Esophagus squamous epithelium (tissue), 5 donors: Measurements from ENCODE around the gene XPOT. TPM values are rescaled to one million over a fixed set of nuclear protein-coding genes. Genes with fewer than 3 reads are reported as not detected.

ENCODE experiments used
- DNase-seq: peaks from one replicate; lab custom pipeline; 2025; lab: John Stamatoyannopoulos, UW
- H3K27ac ChIP-seq, 4 donors: fragments of 200-600 bp; sonication (generic); one replicate each; pipeline ENCODE4 v1.5.1; 2016 to 2019; ENCODE audit warnings: mild to moderate bottlenecking in 1 of 4
- H3K27me3 ChIP-seq, 4 donors: fragments of 200-600 bp; sonication (generic); 1 replicate in 3 of 4; 2 replicates in 1 of 4; pipeline versions ENCODE4 v1.5.1 to v1.6.0; 2017 to 2021; ENCODE audit warnings: antibody characterized with exemption in 1 of 4
- H3K36me3 ChIP-seq, 3 donors: fragments of 200-600 bp; sonication (generic); one replicate each; pipeline ENCODE4 v1.5.1; 2016 to 2019
- H3K4me1 ChIP-seq, 3 donors: fragments of 200-600 bp; sonication (generic); one replicate each; pipeline ENCODE4 v1.5.1; 2017 to 2019
- H3K4me3 ChIP-seq, 4 donors: fragments of 200-600 bp; sonication (generic); 1 replicate in 3 of 4; 2 replicates in 1 of 4; pipeline ENCODE4 v1.5.1; 2016 to 2019; ENCODE audit warnings: mild to moderate bottlenecking in 2 of 4, moderate library complexity in 1 of 4
- H3K9me3 ChIP-seq, 3 donors: fragments of 200-600 bp; sonication (generic); one replicate each; pipeline ENCODE4 v1.5.1; 2016 to 2019
- POLR2A ChIP-seq, 4 donors: fragments of 450-650 bp; IDR thresholded peaks; one replicate each; pipeline ENCODE4 v1.6.1; 2017; ENCODE audit warnings: antibody characterized with exemption in 4 of 4, mild to moderate bottlenecking in 4 of 4, moderate library complexity in 3 of 4
- WGBS, 2 donors: methylation state at CpG; one replicate each; pipeline ENCODE4 v1.1.5; 2018; 5-methylcytosine and 5-hydroxymethylcytosine counted together
- intact Hi-C: fragments of 100-400 bp; cut with DNase I; formaldehyde crosslinking; loops from one replicate; pipeline ENCODE4 v1.15.0; 2022
- total RNA-seq, 4 donors: library from RNA; depleted of rRNA; stranded (reverse); fragments of >200 nt; gene quantifications; one replicate each; pipeline ENCODE4 v1.1.0, GENCODE V29; 2016
- TF ChIP-seq, protein P1 (sequence below), 6 experiments: fragments of 450-650 bp in 4 of 6; fragments of 200-600 bp in 2 of 6; sonication (generic) in 2 of 6; IDR thresholded peaks; one replicate each; pipeline ENCODE4 v1.5.1; 2016 to 2019; ENCODE audit warnings: antibody characterized with exemption in 6 of 6, mild to moderate bottlenecking in 4 of 6, moderate library complexity in 4 of 6
- donor health status: DM: yes; HTN: yes; CAD: no.

The XPOT gene
- total RNA-seq, 4 donors from 2014 or later, result 29.9 to 61.2 (median 38.0) TPM

DNA sequence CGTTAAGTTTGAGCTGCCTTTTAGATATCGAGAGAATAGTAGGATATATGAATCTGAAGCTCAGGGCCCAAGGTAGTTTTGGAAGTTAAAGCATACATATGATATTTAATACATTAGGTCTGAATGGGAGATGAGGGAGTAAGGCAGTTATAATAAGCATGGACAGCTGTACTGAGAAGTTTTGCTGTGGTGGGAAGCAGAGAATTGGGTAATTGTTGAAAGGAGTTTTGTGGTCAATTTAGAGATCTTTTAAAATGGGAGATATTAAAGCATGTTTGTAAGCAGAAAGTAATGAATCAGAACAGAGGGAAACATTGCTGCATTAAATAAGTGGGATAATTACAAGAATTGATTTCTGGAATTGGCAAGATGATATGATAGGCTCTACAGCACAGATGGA, 69.0 kb downstream of the XPOT start:
- intact Hi-C loops, result no loop called here
- H3K36me3 ChIP-seq, result peaks cover 2 to 92% (median 5%) of the 10 kb centered on the region in 3 donors
- TF ChIP-seq POLR2A (IDR thresholded peaks at IDR 0.05), result no peak
- TF ChIP-seq, protein P1, sequence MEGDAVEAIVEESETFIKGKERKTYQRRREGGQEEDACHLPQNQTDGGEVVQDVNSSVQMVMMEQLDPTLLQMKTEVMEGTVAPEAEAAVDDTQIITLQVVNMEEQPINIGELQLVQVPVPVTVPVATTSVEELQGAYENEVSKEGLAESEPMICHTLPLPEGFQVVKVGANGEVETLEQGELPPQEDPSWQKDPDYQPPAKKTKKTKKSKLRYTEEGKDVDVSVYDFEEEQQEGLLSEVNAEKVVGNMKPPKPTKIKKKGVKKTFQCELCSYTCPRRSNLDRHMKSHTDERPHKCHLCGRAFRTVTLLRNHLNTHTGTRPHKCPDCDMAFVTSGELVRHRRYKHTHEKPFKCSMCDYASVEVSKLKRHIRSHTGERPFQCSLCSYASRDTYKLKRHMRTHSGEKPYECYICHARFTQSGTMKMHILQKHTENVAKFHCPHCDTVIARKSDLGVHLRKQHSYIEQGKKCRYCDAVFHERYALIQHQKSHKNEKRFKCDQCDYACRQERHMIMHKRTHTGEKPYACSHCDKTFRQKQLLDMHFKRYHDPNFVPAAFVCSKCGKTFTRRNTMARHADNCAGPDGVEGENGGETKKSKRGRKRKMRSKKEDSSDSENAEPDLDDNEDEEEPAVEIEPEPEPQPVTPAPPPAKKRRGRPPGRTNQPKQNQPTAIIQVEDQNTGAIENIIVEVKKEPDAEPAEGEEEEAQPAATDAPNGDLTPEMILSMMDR (IDR thresholded peaks at IDR 0.05), result no peak

GRCh38 chr12:64475518-64475917, 71.3 kb downstream of the XPOT start:
- Histone ChIP-seq H3K4me1 (no peaks in the 10 kb centered on the region), H3K4me3 (no peak overlapping the region), H3K9me3 (peaks cover 0 to 7% (median 0%) of the 10 kb centered on the region in 3 donors), H3K36me3 (peaks cover 0 to 89% (median 3%) of the 10 kb centered on the region in 3 donors), H3K27ac (no peak overlapping the region), H3K27me3 (no peaks in the 10 kb centered on the region)
- TF ChIP-seq, protein P1 (IDR thresholded peaks at IDR 0.05), result no peak
- no peak for TF ChIP-seq POLR2A (IDR thresholded peaks at IDR 0.05)
- DNase-seq, result no peak
- intact Hi-C loops, result no loop called here
- 94 to 96% methylated on average over 4 of the region's 4 CpGs for whole genome bisulfite sequencing, 2 donors

More for the DNA sequence above, 69.0 kb downstream of the XPOT start:
- Histone ChIP-seq H3K4me3 (no peak overlapping the region), H3K27me3 (no peaks in the 10 kb centered on the region), H3K9me3 (peaks cover 0 to 7% (median 0%) of the 10 kb centered on the region in 3 donors), H3K4me1 (no peaks in the 10 kb centered on the region), H3K27ac (no peak overlapping the region)
- no peak for DNase-seq
- 90 to 96% methylated on average over 2 of the region's 2 CpGs for WGBS, 2 donors

DNA sequence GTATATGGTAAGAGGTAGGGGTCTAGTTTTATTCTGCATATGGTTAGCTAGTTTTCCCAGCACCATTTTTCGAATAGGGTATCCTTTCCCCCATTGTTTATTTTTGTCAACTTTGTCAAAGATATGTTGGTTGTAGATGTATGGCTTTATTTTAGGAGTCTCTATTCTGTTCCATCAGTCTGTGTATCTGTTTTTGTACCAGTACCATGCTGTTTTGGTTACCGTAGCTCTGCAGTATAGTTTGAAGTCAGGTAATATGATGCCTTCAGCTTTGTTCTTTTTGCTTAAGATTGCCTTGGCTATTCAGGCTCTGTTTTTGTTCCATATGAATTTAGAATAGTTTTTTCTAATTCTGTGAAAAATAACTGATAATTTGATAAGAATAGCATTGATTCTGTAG, 72.7 kb downstream of the XPOT start:
- Histone ChIP-seq H3K36me3 (peaks cover 0 to 84% (median 0%) of the 10 kb centered on the region in 3 donors), H3K9me3 (peaks cover 0 to 7% (median 0%) of the 10 kb centered on the region in 3 donors), H3K27me3 (no peaks in the 10 kb centered on the region), H3K27ac (no peak overlapping the region), H3K4me1 (no peaks in the 10 kb centered on the region), H3K4me3 (no peak overlapping the region)
- 97 to 100% methylated on average over 2 of the region's 2 CpGs for WGBS, 2 donors
- no peak for DNase-seq
- intact Hi-C loops, result no loop called here
- TF ChIP-seq POLR2A (IDR thresholded peaks at IDR 0.05), result no peak
- TF ChIP-seq, protein P1 (IDR thresholded peaks at IDR 0.05), result no peak

- intact Hi-C loops, result no loop called here
- TF ChIP-seq POLR2A (IDR thresholded peaks at IDR 0.05), result no peak
- TF ChIP-seq, protein P1 (IDR thresholded peaks at IDR 0.05), result no peak
- H3K4me3 ChIP-seq, result no peak overlapping the region
- peaks cover 0 to 84% (median 4%) of the 10 kb centered on the region in 3 donors for H3K36me3 ChIP-seq
- H3K27ac ChIP-seq, result no peak overlapping the region
- no peaks in the 10 kb centered on the region for H3K27me3 ChIP-seq
- no peak for DNase-seq
- no peaks in the 10 kb centered on the region for H3K4me1 ChIP-seq
- H3K9me3 ChIP-seq, result peaks cover 0 to 7% (median 0%) of the 10 kb centered on the region in 3 donors
Measured at GRCh38 chr12:64478661-64479060, 74.5 kb downstream of the XPOT start.

- no peak for DNase-seq
- Histone ChIP-seq H3K27ac (no peak overlapping the region), H3K36me3 (peaks cover 0 to 84% (median 4%) of the 10 kb centered on the region in 3 donors), H3K4me1 (no peaks in the 10 kb centered on the region), H3K27me3 (no peaks in the 10 kb centered on the region), H3K9me3 (peaks cover 0 to 7% (median 0%) of the 10 kb centered on the region in 3 donors), H3K4me3 (no peak overlapping the region)
- intact Hi-C loops, result no loop called here
- WGBS, 2 donors, result 63 to 75% methylated on average over 1 of the region's 1 CpG
- TF ChIP-seq, protein P1 (IDR thresholded peaks at IDR 0.05), result no peak
Measured at GRCh38 chr12:64480148-64480547, 76.0 kb downstream of the XPOT start.
